ENCODE results near the gene GALNT18. TPM values are rescaled to one million over a fixed set of nuclear protein-coding genes. Genes with fewer than 3 reads are reported as not detected.

The GALNT18 gene
- total RNA-seq, 1 donor from 2014 or later, result 76.9 TPM

DNA sequence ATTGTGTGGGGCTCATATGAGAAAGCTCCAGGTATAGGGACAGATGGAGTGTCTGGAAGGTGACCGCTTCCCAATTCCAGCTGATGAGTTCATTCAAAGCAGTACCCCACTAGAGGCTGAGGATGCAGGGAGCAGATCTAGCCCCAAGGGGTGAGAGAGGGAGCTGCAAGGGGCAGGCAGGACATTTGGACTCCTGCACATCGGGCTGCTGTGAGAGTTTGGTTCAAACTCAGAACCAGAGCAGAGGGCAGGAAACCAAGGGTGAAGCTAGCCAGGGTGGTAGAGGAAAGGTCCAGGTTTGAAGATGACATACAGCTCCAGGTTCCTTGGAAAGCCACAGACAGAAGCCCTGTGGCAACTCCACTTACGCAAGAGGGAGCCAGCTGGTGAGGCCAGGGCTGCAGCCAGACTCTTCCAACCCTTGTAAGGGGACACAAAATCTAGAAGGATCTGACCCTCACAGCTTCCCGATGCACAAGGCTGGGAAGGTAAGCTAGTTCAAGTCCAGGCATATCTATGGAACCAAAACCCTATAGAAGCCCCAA, 270.7 kb downstream of the GALNT18 start:
- Mint-ChIP-seq H3K4me3 (ENCODE audit: unreplicated experiment) (no peak overlapping the region), H3K9me3 (ENCODE audit: unreplicated experiment) (peaks cover 2% of the 10 kb centered on the region), H3K4me1 (ENCODE audit: low read depth, unreplicated experiment) (no peaks in the 10 kb centered on the region), H3K27ac (ENCODE audit: unreplicated experiment) (no peak overlapping the region), H3K27me3 (ENCODE audit: unreplicated experiment) (no peaks in the 10 kb centered on the region), H3K36me3 (ENCODE audit: unreplicated experiment) (no peaks in the 10 kb centered on the region)
- DNase-seq, result no peak
- TF ChIP-seq, protein P1, sequence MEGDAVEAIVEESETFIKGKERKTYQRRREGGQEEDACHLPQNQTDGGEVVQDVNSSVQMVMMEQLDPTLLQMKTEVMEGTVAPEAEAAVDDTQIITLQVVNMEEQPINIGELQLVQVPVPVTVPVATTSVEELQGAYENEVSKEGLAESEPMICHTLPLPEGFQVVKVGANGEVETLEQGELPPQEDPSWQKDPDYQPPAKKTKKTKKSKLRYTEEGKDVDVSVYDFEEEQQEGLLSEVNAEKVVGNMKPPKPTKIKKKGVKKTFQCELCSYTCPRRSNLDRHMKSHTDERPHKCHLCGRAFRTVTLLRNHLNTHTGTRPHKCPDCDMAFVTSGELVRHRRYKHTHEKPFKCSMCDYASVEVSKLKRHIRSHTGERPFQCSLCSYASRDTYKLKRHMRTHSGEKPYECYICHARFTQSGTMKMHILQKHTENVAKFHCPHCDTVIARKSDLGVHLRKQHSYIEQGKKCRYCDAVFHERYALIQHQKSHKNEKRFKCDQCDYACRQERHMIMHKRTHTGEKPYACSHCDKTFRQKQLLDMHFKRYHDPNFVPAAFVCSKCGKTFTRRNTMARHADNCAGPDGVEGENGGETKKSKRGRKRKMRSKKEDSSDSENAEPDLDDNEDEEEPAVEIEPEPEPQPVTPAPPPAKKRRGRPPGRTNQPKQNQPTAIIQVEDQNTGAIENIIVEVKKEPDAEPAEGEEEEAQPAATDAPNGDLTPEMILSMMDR (IDR thresholded peaks at IDR 0.05; ENCODE audit: partially characterized antibody, unreplicated experiment), result no peak

DNA sequence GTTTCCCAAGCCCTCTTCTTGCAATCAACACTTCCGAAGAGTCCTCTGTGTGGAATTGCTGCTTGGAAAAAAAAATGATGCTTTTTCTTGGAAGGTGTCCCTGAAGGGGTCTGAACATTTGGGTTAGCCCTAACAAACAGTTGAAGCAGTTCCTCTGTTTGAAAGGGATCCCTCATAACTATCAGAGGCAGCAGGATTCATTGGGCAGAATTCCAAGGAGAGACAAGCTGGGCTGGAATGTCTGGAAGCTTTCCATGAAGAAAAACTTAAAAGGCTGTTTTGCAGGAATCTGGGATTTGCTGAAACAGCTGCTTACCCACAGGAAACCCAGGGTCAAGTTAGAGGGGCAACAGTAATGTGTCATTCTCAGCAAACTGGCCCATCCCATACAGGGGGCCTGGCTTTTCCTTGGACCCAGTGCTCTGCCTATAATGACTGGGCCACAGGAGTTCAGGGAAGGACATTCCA, 271.9 kb downstream of the GALNT18 start:
- no peaks in the 10 kb centered on the region for H3K36me3 Mint-ChIP-seq (ENCODE audit: unreplicated experiment)
- no peaks in the 10 kb centered on the region for H3K27me3 Mint-ChIP-seq (ENCODE audit: unreplicated experiment)
- TF ChIP-seq, protein P1 (IDR thresholded peaks at IDR 0.05; ENCODE audit: partially characterized antibody, unreplicated experiment), result no peak
- H3K4me1 Mint-ChIP-seq (ENCODE audit: low read depth, unreplicated experiment), result no peaks in the 10 kb centered on the region
- H3K9me3 Mint-ChIP-seq (ENCODE audit: unreplicated experiment), result peaks cover 5% of the 10 kb centered on the region
- no peak for DNase-seq
- no peak overlapping the region for H3K4me3 Mint-ChIP-seq (ENCODE audit: unreplicated experiment)
- H3K27ac Mint-ChIP-seq (ENCODE audit: unreplicated experiment), result no peak overlapping the region

DNA sequence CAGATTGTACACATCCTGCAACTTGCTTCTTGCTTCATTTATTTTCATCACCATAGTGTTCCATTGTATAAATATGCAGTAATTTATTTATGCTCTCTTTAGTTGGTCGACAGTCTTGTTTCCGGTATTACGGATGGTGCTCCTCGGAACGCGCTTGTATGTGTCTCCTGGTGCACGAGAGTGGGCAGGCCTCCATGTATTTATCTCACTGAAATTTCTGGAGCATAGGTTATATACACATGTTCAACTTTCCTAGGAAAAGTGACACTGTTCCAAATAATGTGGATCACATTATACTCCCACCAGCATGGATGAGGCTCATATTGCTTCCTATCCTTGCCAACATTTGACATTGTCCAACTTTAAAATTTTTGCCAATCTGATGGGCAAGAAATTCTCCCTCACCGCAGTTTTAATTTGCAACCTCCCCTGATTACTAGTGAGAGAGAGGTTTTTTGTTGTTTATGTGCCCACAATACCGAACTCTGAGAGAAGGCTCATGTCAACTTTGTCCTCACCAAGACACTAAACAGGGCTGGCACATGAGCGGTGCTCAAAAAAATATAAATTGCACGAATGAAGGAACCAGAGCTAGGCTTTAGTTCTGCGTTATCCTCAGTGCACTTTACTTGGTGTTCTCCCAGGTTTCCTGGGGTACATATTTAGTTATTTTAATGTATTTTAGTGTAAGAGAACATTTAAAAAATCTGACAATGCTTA, 272.5 kb downstream of the GALNT18 start:
- Mint-ChIP-seq H3K4me3 (ENCODE audit: unreplicated experiment) (no peak overlapping the region), H3K9me3 (ENCODE audit: unreplicated experiment) (peaks cover 9% of the 10 kb centered on the region)
- TF ChIP-seq, protein P1 (IDR thresholded peaks at IDR 0.05; ENCODE audit: partially characterized antibody, unreplicated experiment), result no peak

DNA sequence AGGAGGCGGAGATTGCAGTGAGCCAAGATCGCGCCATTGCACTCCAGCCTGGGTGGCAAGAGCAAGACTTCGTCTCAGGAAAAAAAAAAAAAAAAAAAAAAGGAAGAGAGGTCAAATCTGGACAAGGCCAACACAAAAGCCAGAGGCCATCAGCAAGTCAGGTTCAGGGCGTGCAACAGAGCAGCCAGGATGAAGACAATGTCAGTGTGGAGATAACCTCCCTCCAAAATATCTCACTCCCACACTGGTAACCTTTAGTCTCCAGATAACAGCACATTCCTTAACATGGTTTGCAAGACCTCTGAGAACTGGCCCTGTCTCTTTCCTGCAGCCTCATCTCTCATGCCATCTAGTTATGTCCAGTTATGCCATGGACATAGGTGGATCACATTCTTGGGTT, 273.5 kb downstream of the GALNT18 start:
- Mint-ChIP-seq H3K27me3 (ENCODE audit: unreplicated experiment) (peaks cover 3% of the 10 kb centered on the region), H3K4me1 (ENCODE audit: low read depth, unreplicated experiment) (no peaks in the 10 kb centered on the region), H3K4me3 (ENCODE audit: unreplicated experiment) (no peak overlapping the region), H3K27ac (ENCODE audit: unreplicated experiment) (no peak overlapping the region), H3K9me3 (ENCODE audit: unreplicated experiment) (peaks cover 11% of the 10 kb centered on the region), H3K36me3 (ENCODE audit: unreplicated experiment) (no peaks in the 10 kb centered on the region)
- no peak for DNase-seq
- TF ChIP-seq, protein P1 (IDR thresholded peaks at IDR 0.05; ENCODE audit: partially characterized antibody, unreplicated experiment), result no peak

More for the DNA sequence above, 272.5 kb downstream of the GALNT18 start:
- Mint-ChIP-seq H3K27me3 (ENCODE audit: unreplicated experiment) (no peaks in the 10 kb centered on the region), H3K4me1 (ENCODE audit: low read depth, unreplicated experiment) (no peaks in the 10 kb centered on the region), H3K36me3 (ENCODE audit: unreplicated experiment) (no peaks in the 10 kb centered on the region), H3K27ac (ENCODE audit: unreplicated experiment) (no peak overlapping the region)
- no peak for DNase-seq

DNA sequence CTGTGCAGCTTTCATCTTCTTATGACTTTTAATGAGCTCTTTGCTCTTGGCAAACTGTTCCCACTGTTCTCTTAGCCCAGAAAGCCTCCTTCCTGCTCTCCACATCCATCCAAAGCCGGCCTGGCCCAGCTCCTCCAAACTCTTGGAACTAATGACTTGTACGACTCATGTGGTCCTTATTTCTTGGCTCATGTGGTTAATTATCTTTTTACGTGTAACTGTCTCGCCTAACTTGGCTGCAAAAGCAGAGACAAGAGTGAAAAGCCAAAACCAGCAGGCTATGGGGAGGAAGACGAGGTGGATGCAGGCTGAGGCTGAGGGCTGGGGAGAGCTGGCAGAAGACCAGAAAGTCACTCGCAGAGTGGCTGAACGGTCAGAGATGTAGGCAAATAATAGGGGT, 274.2 kb downstream of the GALNT18 start:
- no peak for DNase-seq

More for the DNA sequence above, 274.2 kb downstream of the GALNT18 start:
- TF ChIP-seq, protein P1 (IDR thresholded peaks at IDR 0.05; ENCODE audit: partially characterized antibody, unreplicated experiment), result no peak
- H3K4me3 Mint-ChIP-seq (ENCODE audit: unreplicated experiment), result no peak overlapping the region
- peaks cover 3% of the 10 kb centered on the region for H3K27me3 Mint-ChIP-seq (ENCODE audit: unreplicated experiment)
- H3K9me3 Mint-ChIP-seq (ENCODE audit: unreplicated experiment), result peaks cover 11% of the 10 kb centered on the region
- H3K4me1 Mint-ChIP-seq (ENCODE audit: low read depth, unreplicated experiment), result no peaks in the 10 kb centered on the region
- H3K36me3 Mint-ChIP-seq (ENCODE audit: unreplicated experiment), result no peaks in the 10 kb centered on the region
- H3K27ac Mint-ChIP-seq (ENCODE audit: unreplicated experiment), result no peak overlapping the region
